Measurements from ENCODE around the gene GNB1. TPM values are rescaled to one million over a fixed set of nuclear protein-coding genes. Genes with fewer than 3 reads are reported as not detected.

GNB1 gene
- total RNA-seq, 4 donors from 2014 or later = 154 to 200 (median 174) TPM

DNA sequence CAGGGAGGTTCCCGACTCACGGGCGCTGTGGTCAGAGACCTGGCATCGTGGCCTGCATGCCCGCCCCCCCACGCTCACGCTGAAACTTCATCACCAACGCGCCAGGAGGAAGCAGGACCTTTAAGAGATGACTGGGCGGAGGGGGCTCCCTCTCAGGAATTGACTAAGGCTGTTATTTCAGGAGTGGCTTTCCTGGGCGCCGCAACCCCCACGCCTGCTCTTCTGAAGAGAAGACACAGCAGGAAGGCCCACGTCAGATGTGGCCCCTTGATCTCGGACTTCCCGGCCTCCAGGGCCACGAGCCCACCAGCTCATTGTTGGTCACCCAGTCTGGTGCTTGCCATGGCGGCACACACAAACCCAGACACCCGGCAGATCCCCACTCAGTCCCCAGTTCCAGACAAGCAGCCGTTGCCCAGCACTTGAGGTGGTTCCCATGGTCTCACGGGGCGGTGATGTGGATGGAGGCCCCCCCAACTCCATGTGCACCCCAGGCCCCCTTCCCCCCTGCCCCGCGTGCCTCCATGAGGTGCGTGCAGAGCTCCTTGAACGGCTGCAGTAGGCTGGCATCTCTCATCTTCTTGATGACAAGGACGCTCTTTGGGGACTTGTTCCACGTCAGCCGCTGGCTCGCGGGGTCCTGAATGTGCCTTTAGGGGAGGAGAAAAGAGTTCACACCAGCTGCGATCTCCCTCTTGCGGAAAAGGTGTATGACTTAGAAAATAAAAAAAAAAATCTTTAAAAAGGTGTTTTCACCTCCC is 134.0 kb downstream of the GNB1 start:
- Histone ChIP-seq H3K27me3 (no peaks in the 10 kb centered on the region), H3K4me3 (replicated peaks in 1 of 3) (no peak overlapping the region), H3K9me3 (no peaks in the 10 kb centered on the region), H3K27ac (peak overlapping the region in 2 of 3 donors; percentile 90 to 91), H3K36me3 (peaks cover 44 to 57% of the 10 kb centered on the region in 2 donors), H3K4me1 (peaks cover 25 to 32% of the 10 kb centered on the region in 2 donors)
- no peak for DNase-seq
- WGBS, 2 donors = 90 to 93% methylated on average over 27 to 33 of the region's 33 CpGs
- TF ChIP-seq, protein P1, sequence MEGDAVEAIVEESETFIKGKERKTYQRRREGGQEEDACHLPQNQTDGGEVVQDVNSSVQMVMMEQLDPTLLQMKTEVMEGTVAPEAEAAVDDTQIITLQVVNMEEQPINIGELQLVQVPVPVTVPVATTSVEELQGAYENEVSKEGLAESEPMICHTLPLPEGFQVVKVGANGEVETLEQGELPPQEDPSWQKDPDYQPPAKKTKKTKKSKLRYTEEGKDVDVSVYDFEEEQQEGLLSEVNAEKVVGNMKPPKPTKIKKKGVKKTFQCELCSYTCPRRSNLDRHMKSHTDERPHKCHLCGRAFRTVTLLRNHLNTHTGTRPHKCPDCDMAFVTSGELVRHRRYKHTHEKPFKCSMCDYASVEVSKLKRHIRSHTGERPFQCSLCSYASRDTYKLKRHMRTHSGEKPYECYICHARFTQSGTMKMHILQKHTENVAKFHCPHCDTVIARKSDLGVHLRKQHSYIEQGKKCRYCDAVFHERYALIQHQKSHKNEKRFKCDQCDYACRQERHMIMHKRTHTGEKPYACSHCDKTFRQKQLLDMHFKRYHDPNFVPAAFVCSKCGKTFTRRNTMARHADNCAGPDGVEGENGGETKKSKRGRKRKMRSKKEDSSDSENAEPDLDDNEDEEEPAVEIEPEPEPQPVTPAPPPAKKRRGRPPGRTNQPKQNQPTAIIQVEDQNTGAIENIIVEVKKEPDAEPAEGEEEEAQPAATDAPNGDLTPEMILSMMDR (IDR thresholded peaks at IDR 0.05) = no peak
- TF ChIP-seq POLR2A (IDR thresholded peaks at IDR 0.05) = no peak
- intact Hi-C loops (cut with DNase I) = loop anchor here (5.0 kb wide), 1 partner anchor 150 kb away; no protein-coding TSS in a partner anchor

DNA sequence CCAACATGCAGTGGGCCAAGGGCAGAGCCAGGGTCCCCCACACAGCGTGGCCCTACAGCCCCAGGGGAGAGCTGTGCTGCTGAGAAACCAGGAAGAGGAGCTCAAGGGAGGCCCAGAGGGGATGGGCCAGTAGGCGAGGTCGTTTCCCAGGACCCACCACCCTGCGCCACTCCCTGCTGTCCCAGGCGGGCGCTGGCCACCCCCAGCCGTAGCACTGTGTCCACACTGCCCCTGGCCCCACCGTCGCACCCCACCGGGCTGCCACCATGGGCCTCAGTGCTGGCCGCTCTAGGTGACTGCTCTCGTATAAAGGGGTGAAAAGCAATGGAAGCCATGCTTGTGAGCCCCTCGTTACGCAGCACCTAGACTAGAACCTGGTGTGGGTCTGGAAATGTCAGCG is 135.0 kb downstream of the GNB1 start:
- peaks cover 42 to 50% of the 10 kb centered on the region in 2 donors for H3K36me3 ChIP-seq
- H3K27me3 ChIP-seq = no peaks in the 10 kb centered on the region
- no peaks in the 10 kb centered on the region for H3K9me3 ChIP-seq
- no peak for DNase-seq
- WGBS, 2 donors = 93% methylated on average over 8 to 12 of the region's 15 CpGs
- intact Hi-C loops (cut with DNase I) = loop anchor here (5.0 kb wide), 1 partner anchor 151 kb away; no protein-coding TSS in a partner anchor
- TF ChIP-seq, protein P1 (IDR thresholded peaks at IDR 0.05) = no peak
- TF ChIP-seq POLR2A (IDR thresholded peaks at IDR 0.05) = no peak
- H3K4me3 ChIP-seq (replicated peaks in 1 of 3) = no peak overlapping the region
- H3K27ac ChIP-seq = no peak overlapping the region
- H3K4me1 ChIP-seq = peaks cover 25 to 32% of the 10 kb centered on the region in 2 donors

DNA sequence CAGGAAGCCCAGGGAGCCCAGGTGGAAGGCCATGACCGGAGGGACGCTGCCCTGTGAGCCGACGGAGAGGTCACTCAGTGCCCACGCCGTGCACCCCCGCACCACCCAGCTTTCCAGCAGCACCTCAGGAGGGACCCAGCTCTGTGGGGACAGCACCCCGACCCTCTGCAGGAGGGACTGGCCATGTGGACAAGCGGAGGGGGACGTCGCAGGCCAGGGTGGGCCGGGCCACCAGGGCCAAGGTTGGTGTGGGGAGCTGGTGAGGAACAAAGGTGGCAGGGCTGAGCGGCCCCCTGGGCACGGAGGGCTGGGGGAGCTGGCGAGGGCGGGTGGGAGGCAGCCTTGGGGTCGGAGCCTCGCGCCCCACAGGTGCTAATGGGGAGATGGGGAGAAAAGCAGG is 135.5 kb downstream of the GNB1 start:
- H3K27ac ChIP-seq = no peak overlapping the region
- no peak for DNase-seq
- peaks cover 25 to 29% of the 10 kb centered on the region in 2 donors for H3K4me1 ChIP-seq
- no peak overlapping the region for H3K4me3 ChIP-seq (replicated peaks in 1 of 3)
- intact Hi-C loops (cut with DNase I) = loop anchor here (5.0 kb wide), 1 partner anchor 152 kb away; no protein-coding TSS in a partner anchor
- 84 to 98% methylated on average over 7 to 18 of the region's 19 CpGs for WGBS, 2 donors
- TF ChIP-seq, protein P1 (IDR thresholded peaks at IDR 0.05) = no peak
- TF ChIP-seq POLR2A (IDR thresholded peaks at IDR 0.05) = no peak
- H3K27me3 ChIP-seq = no peaks in the 10 kb centered on the region
- H3K36me3 ChIP-seq = peaks cover 37 to 46% of the 10 kb centered on the region in 2 donors
- no peaks in the 10 kb centered on the region for H3K9me3 ChIP-seq

DNA sequence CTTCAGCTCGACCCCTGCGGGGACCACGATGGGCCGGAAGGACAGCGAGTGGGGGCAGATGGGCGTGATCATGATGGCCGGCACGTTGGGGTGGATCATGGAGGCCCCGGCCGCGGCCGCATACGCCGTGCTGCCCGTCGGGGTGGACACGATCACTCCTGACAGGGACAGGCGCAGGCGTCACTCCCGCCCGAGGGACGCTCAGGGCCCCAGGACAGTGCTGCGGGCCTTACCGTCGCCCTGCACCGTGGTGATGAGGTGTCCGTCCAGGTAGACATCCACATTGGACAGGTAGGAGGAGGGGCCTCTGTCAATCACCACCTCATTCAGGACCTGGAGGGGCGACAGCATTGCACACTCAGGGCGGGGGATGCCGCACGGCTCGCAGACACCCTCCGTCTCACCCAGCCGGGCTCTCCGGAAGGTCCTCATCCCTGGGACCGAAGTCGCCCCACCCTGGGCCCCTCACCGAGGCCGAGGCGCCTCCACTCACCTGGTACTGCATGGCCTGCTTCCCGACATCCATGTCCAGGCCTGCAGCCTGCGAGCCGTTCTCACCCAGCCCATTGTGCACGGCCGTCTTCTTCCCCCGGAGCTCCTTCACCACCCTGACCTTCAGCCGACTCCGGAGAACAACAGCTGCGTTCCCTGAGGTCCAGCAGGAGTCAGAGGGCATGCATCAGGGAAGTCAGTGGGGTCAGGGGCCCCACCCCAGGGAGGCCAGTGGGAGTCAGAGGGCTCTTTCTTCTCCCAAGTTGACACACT is 136.7 kb downstream of the GNB1 start:
- H3K9me3 ChIP-seq = no peaks in the 10 kb centered on the region
- no peak overlapping the region for H3K27ac ChIP-seq
- no peaks in the 10 kb centered on the region for H3K27me3 ChIP-seq
- H3K4me1 ChIP-seq = peaks cover 19 to 20% of the 10 kb centered on the region in 2 donors
- H3K36me3 ChIP-seq = peaks cover 36 to 38% of the 10 kb centered on the region in 2 donors
- 91 to 95% methylated on average over 26 to 40 of the region's 49 CpGs for WGBS, 2 donors
- intact Hi-C loops (cut with DNase I) = no loop called here
- no peak for TF ChIP-seq POLR2A (IDR thresholded peaks at IDR 0.05)
- TF ChIP-seq, protein P1 (IDR thresholded peaks at IDR 0.05) = no peak
- no peak for DNase-seq
- no peak overlapping the region for H3K4me3 ChIP-seq (replicated peaks in 1 of 3)
